Islet of Langerhans (tissue), 1 donor: Measurements from ENCODE around the gene FAM193B.
"Not testable (repeated sequence)": the region's sequence is repeated elsewhere in the genome, so short reads cannot be mapped to it uniquely, and the experiment has no call there.

ENCODE experiments used
- FAIRE-seq: peaks from one replicate; lab custom pipeline; 2011; peaks lifted over from hg19 to GRCh38; lab: Jason Lieb, UNC

Gene FAM193B

DNA sequence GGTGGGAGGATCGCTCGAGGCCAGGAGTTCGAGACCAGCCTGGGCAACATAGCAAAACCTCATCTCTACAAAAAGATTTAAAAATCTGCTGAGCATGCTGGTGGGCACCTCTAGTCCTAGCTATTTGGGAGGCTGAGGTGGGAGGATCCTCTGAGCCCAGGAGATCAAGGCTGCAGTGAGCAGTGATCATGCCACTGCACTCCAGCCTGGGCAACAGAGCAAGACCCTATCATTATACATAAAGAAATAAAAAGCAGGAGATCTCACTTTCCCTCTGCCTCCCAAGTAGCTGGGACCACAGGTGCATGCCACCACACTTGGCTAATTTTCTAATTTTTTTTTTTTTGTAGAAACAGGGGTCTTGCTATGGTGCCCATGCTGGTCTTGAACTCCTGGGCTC lies 68.6 kb downstream of the FAM193B start:
- not testable (repeated sequence) for FAIRE-seq

DNA sequence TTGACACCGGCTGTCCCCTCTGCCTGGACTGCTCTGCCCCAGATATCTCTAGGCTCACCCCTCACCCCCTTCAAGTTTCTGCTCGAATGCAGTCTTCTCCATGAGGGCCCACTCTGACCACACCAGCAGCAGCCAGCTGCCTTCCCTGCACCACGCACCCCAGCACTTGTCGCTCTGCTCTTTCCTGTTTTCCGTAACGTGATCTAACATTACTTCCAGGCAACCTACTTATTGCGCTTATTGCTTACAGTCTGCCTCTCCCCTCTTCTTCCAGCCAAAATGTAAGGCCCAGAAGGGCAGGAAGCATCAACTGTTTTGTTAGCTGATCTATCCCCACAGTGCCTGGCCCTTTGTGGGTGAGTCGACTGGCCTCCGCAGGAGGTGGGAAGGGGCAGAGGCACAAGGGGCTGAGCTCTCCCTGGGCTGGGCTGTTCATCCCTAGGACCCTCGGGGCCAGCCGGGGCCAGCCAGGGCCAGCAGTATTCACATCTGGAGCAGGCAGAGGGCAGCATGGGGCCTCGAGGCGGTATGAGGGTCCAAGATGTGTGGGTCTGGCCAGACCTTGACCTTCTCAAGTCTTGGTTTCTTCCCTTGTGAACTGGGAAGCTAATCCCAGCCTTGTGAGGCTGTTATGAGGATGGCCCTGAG lies 69.3 kb downstream of the FAM193B start:
- no peak for FAIRE-seq

DNA sequence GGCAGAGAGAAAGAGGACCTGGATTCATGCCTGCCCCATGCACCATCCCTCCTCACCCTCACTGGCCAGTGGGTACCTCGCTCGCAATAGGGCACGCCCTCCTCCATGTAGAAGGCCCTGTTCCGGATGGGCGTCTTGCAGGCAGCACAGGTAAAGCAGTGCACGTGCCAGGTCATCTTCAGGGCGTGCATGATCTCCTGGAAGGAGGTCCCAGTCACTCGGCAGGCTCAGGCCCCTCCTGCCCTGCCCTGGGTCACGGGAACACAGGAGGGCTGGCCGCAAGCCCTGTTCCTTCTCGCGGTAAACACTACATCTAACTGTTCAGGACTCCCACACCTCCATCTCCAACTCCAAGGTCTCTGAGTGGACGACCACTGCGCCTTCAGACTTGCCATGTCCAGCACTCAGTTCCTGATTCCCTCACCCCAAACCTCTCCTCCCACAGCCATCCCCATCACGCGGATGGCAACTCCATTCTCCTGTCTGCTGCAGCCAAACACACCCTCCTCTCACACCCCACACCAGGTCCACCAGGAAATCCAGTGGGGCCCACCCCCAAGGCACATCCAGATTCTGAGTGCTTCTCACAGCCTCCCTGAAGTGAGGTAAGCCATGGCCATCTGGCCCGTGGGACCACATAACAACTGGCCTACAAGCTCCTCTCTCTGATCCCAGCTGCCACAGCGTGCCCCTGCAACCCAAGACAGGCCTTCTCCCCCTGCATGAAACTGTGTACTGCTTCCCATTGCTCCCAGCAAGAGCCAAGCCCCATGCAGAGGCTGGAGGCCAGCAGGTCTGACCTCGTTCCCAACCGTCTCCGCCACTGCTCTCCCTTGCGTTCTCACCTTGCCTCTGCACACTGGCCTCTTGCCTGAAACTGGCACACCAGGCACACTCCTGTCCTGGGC lies 70.1 kb downstream of the FAM193B start:
- FAIRE-seq = no peak

DNA sequence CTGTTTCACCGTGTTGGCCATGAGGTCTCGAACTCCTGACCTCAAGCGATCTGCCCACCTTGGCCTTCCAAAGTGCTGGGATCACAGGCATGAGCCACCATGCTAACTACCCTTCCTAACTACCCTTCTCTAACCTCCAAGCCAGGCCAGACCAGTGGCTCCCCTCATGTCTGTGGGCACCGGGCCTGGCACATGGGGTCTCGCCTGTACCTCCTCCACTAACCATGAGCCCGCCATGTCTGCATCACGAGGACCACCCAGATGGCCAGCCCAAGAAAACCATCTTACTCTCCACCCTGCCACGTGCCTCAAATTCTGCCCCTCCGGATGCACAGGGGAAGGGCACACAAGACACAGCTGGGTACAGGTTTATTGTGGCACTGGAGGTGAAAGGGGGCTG lies 71.3 kb downstream of the FAM193B start:
- FAIRE-seq = no peak

DNA sequence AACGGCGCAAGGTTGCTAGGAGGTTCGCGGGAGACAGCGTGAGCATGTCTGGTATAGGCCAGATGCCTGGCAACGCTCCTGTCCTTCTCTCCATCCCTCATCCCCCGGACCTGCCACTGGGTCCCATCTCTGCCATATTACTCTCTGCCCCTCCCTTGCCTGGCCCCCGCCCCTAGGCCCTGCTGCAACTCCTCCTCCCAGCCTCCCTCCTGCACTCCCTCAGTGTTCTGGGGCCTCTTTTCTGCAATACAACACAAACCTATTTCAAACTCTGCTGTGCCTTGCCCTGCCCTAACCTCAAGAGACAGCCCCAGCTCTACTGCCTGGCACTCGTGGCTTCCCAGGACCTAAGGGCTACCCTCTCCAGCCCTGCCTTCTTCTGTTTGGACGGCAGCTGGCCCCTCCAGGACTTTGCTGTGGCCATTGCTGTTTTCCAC lies 72.0 kb downstream of the FAM193B start:
- no peak for FAIRE-seq

DNA sequence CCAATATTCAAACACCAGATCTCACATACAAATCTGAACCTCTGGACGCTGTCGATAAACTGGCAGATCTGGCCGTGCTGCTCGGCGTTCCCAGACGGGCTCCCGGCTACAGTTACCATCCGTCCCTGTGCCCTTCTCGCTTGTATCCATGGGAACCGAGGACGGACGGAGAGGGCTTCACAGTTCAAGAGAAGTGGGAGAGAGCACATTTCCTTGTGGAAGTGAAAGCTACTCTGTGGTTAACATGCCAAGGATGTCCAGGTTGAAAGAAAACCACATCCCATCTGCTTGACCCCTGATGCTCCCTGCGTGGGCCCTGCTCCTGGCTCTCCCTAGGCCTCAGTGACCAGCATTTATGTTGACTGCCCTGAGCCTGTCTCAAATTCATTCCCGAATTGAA lies 74.6 kb downstream of the FAM193B start:
- FAIRE-seq = no peak

DNA sequence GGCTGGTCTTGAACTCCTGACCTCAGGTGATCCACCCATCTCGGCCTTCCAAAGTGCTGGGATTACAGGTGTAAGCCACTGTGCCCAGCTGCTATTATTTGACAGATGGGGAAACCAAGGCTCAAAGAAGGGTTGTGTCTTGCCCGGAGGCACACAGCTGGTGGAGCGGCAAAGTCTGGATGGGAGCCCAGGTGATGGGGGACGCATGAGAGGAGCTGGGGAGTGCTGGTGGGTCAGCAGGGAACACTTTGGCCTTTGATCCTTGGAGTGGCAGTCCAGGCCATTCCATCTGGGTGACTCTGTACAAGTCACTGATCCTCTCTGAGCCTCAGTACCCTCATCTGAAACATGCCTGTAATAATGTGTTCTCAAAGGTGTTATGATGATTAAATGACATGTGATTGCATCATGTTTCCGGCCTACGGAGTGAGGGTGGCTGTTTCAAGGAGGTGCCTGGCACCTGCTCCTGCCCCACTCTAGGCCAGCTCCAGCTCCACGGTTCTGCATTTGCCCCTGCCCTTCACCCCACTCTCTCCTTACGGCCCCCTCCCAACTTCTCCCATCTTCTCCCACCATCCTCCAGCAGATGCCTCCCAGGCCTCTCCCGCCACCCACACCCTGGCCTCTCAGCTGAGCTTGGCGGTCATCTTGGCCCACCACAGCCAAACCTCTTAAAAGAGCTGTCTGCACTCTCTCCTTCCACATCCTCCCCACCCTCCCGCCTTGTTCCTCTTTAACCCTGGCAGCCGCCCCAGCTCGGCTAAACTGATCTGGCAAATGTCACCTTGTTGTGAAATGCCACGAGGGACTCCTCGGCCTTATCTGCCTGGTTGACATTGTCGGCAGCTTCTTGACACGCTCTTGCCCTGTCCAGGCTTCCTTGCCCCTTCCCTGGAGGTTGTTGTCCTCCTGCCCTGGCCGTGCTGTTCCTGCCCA lies 75.4 kb downstream of the FAM193B start:
- no peak for FAIRE-seq

DNA sequence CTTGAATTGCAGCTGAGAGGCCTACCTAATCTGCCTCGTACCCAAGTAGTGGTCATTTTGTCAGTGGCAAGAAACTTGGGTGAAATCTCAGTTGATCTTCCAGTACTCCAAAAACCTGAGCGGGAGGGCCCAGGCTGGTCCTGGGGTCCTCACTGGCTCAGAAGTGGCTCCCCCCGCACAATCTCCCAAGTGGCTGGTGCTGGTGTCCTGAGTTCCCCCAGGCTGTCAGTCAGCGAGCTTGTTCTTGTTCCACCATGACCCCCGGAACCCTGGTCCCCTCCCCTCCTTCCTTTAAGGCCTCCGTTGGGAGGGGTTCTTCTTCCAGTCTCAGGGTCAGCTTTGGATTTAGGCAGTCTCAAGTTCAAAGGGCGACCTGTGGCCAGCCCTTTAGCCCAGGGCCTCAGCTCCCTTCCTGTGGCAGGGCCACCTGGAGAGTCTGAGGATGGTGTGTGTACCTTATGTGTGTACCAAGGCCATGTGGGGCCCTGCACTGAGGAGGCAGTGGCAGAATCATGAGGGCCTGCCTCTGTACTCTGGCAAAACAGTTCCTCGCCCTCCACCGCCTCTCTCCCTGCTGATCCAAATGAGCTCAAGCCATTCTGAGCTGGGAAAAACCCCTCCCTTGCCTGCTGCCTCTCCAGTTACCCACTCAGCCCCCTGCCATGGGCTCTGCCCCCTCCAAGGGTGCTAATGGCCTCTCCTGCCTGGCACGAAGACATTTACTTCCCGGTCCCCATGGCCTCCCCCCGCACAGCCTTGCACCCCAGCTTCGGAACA lies 76.5 kb downstream of the FAM193B start:
- no peak for FAIRE-seq

DNA sequence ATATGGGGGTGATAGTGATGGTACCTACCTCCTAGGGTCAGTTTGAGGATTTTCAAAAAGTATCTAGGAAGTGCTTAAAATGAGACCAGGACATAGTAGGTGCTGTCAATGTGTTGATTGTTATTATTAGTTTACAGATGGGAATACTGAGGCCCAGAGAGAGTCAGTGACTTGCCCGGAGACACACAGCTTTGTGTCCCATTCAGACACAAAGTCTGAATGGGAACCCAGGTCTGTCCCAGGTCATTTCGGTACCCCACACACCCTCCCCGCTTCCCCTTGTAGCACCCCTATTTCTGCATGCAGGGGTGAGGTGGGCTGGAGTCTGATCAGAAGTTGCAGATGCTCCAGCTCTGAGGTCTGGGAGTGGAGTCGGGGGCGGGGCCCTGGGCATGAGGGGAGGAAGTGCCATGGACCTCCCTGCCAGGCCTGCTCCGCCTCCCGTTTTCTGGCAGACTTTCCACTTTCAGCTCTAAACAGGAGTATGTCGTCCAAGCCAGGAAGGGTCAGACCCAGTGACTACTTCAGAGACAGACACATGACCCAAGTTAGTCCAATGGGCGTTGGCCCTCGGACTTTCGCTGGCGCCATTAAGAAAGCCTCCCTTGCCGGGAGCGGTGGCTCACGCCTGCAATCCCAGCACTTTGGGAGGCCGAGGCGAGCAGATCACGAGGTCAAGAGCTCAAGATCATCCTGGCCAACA lies 77.7 kb downstream of the FAM193B start:
- no peak for FAIRE-seq

DNA sequence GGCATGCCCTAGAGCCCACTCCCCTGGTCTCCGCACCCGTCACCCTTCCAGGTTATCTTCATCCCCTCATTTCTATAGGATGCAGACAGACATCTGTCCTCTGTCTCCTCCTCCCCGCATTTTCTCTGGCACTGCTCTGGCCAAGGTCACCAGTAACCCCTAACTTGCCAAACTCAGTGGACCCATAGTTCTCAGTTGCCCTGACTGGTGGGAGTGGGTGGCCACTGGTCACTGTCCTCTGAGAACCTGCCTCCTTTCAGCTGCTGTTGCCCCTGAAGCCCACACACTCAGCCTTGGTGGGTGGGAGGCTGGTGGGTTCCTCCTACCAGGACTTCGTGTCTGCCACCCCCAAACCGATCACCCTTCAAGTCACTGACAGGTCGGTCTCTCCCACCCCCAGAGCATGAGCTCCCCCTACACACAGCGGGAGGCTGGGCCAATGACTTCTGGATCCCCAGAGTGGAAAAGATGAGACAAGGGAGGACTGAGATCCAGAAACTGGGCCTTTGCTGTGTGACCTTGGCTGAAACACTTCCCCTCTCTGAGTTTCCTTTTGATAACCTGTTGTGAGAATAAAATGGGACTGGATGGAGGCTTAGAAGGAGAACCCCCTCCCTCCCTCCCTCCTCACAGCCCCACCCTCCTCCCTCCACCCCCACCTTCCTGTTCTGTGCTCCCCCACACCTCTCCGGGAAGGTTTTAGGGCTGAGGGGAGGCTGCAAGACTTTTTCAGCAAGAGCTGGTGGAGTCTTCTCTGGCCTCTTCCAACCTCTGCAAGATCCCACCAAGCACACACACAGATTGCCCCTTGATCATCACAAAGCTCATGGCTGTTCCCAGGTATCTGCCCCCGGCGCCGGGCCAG lies 78.6 kb downstream of the FAM193B start:
- FAIRE-seq = no peak

DNA sequence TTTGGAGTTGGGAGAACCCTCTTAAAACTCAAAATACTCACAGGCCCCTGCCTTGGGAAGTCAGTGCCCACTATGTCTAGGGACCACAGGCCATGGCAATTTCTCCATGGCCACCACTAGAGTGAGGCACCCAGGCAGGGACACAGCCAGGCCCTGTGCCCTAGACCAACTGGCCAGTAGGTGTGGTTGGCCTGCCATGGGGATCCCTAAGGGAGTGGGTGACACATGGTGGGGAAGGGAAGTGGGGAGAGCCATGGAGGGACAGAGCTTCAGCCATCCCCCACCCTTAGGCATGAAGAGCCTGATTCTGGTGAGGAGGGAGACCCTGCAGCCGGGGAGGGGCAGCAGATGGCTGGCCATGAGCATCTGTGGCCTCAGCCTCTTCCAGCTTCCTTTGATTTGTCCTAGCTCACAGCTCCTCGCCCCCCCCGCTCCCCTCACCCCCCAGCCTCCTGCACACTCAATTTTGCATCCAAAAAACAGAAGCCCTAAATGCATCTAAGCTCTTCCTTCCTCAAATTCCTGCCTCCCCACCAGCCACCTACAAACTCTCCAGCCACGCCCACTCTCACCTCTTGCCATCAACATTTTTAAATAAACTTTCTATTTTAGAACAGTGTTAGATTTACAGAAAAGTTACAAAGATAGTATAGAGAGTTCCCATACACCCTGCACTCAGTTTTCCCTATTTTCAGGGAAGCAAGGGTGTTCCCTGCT lies 79.4 kb downstream of the FAM193B start:
- no peak for FAIRE-seq

DNA sequence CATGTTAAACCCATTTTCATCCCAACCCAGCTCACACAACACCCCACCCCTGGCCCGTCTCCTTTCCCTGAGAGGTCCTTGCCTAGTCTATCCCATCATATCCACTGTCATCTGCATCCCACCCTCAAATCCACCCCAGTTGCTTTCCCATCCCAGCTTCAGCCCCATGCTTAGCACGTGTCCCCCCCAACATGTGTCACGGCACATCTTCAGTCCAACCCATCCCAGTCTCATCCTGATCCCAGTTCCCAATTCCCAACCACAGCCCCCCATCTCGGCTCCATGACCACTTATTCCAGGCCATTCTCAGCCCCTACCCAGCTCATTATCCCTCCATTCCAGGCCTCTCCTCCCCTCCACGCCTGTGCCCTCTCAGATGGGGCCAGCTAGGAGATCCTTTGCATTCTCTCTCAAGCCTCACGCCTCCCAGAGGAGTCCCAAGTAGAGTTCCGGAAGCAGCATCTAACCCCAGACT lies 80.3 kb downstream of the FAM193B start:
- FAIRE-seq = no peak

DNA sequence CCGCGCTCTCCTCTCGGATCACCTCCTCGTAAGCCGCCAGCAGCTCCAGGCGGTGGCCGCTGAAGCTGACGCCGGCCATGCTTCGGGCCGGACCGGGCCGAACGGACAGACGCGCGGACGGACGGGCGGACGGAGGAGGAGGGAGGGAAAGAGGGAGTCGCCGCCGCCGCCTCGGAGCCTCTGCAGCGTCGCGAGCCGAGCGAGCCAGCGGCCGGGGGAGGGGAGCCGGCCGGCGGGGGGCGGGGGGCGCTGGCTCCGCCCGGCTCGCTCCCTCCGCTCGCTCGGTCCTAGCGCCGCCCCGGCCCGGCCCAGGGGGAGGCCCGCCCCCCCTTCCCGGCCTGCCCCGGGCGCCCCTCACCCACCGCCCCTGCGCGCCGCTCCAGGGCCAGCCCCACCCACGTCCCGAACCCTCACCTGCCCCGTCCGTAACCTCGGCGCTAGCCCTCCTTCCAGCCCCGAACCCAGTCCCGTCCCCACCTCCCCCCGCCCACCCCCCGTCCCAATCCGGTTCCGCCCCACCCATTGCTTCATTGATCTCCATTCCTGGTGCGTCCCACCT lies 80.8 kb downstream of the FAM193B start, which contains the start of gene DBN1:
Gene DBN1, minus strand, starts transcription at position 192 of the 559 bp plus-strand sequence. Its CDS starts 113 bp downstream, at position 79.
- FAIRE-seq = no peak

DNA sequence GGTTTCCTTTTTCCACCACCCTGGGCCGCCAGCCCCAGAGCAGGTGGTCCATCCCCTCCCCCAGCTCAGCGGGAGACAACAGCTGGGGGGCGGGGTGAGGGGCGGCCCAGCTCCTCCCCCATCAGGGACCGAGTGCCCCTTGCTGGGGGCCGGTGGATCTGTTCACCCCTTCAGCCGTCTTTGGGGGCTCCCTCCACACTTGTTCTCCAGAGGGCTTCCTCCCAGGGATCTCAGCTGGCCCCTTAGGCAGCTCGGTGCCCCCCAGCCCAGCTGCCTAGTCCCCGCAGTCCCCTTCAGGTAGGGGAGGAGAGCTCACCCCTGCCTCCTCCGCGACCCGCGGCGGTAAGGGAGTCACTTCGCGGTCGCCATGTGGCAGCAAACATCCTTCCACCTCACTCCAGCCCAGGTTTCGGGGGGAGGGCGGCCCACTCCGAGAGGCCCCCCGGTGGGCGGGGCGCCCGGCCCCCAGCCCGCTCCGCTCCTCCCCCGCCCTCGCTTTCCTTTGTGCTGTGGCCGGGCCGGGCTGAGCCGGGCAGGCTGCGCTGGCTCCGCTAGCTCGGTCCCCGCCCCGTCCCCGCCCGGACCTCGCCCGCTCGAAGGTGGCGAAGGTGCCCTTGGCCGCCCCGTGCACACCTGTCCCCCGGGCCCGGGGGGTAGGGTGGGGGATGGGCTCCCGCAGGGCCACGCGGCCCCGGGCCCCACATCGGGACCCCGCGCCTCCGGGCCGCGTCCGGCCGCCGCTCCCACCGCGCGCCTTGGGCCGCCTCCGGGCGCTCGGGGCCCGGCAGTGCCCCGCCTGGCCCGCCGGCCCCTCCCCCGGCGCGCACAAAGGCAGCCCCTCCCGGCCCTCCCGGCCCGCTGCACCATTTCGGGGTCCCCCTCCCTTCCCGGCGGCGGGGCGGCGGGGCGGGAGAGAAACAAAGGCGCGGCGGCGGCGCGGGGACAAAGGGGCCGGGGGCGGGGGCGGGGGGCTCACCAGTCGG lies 81.6 kb downstream of the FAM193B start:
- no peak for FAIRE-seq

DNA sequence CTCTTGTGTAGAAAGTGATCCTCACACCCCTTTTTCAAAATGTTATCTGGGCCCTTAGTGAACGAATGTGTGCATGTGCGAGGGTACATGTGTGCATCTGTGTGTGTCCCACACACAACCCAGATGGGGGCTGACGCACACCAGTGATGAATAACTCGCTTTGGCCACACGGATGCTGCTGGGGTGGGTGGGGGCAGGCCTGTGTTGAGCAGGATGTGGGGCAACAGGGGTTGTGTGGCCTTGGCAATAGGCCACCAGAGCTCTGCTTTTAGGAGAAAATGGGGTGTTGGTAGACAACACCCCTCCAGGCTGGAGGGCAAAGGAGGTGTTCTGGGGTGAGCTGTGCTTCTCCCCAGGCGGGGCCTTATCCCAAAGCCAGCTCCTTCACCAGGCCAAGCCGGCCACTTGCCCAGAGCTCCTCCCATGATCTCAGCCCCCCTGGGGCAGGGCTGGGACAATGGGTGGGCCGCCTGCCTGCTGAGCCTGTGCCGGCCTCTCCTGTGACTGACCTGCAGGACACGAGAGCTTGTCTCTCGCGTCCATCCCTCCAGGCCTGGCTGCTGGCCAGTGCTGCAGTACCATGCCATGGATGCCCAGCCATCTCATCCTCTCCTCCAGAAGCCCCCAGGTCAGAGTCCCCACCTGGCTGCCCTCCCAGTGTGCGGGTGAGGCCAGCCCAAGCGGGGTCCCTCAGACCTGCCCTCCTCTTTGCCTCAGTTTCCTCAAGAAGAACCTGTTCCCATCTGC lies 82.6 kb downstream of the FAM193B start:
- FAIRE-seq = no peak

DNA sequence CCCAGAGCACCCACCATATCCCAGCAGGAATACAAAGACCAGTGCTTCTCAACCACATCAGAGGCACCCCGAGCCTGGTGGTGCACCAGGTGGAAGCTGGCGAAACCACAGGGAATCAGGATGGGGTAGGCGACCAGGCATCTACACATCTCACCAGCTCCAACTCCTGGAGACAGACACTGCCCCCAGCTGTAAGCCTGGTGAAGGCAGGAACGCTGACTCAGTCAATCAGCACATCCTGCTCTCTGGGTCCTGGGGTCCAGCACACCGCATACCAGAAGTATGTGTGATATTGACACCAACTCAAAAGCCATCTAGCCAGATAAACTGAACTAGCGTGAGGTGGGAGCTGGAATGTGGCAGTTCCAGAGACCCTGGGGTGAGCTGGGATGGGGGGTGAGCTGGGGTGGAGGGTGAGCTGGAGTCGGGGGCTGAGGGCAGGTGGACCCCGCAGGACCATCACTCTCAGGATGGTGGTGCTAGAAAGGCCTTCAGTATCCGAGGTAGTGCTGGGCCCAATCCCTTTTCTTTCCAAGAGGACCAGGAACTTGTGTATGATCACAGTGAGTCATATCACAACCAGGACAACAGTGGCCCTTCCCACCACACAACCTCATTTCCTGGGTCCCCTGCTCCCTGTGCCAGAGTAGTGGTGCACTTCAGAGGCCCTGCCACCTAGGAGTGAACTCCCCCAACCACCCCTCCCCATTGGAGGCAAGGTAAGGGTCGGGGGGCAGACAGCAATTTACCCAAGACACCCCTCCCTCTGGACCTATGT lies 83.4 kb downstream of the FAM193B start:
- no peak for FAIRE-seq
